Measurements from ENCODE around the gene LRSAM1.

LRSAM1 gene

GRCh38 chr9:127474592-127474991 lies 23.3 kb downstream of the LRSAM1 start:
- no peak for TF ChIP-seq CTCF (IDR thresholded peaks at IDR 0.05)
- H3K4me3 ChIP-seq (ENCODE audit: low read depth in 1 of 2, low read length in 1 of 2) = no peak overlapping the region
- H3K9me3 ChIP-seq = no peaks in the 10 kb centered on the region
- no peaks in the 10 kb centered on the region for H3K27me3 ChIP-seq
- H3K27ac ChIP-seq = no peak overlapping the region
- H3K4me1 ChIP-seq (ENCODE audit: control insufficient read depth in 1 of 2, insufficient read depth in 1 of 2, low read depth in 1 of 2, low read length in 1 of 2) = peaks cover 6% of the 10 kb centered on the region in 2 experiments
- peaks cover 86% of the 10 kb centered on the region for H3K36me3 ChIP-seq

DNA sequence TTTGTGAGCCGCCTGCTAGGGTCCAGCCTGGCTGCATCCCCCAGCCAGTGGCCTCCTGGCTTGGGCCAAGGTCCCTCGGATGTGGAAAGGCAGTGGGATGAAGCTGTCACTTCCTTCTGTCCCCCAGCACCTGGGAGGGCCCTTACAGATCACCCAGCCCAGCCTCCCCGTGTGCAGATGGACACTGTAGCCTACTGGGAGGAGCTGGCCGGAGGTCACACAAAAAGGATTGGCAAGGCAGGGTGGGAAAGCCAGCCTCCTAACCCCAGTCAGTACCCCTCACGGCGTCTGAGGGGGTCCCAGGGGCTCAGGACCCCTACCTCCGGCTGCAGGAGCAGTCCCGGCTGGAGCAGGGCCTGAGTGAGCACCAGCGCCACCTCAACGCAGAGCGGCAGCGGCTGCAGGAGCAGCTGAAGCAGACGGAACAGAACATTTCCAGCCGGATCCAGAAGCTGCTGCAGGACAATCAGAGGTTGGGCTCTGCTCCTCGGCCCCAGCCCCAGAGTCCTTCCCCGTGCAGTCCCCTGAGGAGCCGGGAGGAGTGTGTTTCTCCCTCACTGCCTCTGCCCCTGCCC lies 28.3 kb downstream of the LRSAM1 start:
- Histone ChIP-seq H3K27me3 (no peaks in the 10 kb centered on the region), H3K4me3 (ENCODE audit: low read depth in 1 of 2, low read length in 1 of 2) (no peak overlapping the region), H3K4me1 (ENCODE audit: control insufficient read depth in 1 of 2, insufficient read depth in 1 of 2, low read depth in 1 of 2, low read length in 1 of 2) (peaks cover 6% of the 10 kb centered on the region in 2 experiments), H3K36me3 (peaks cover 92% of the 10 kb centered on the region), H3K27ac (no peak overlapping the region), H3K9me3 (peaks cover 5% of the 10 kb centered on the region)
- TF ChIP-seq CTCF (IDR thresholded peaks at IDR 0.05) = no peak

DNA sequence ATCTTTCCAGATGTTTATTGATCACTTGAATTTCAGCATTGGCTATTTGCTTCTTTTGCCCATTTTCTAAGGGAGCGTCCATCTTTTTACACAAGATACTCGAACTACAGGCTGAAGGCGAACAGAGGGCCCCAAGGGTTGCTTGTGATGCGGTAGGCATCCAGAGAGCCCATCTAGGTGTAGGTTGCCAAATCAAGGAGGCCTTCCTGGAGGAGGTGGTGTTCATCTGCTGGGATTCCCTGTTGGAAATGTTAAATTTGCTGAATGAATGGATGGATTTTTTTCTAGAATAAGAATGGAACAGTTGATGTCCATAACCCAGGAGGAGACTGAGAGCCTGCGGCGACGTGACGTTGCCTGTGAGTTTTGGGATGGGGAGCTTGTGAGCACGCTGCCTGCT lies 31.4 kb downstream of the LRSAM1 start:
- H3K36me3 ChIP-seq = peaks cover 96% of the 10 kb centered on the region
- no peak overlapping the region for H3K27ac ChIP-seq
- no peaks in the 10 kb centered on the region for H3K4me1 ChIP-seq (ENCODE audit: control insufficient read depth in 1 of 2, insufficient read depth in 1 of 2, low read depth in 1 of 2, low read length in 1 of 2)
- H3K4me3 ChIP-seq (ENCODE audit: low read depth in 1 of 2, low read length in 1 of 2) = no peak overlapping the region
- no peak for TF ChIP-seq CTCF (IDR thresholded peaks at IDR 0.05)
- peaks cover 5% of the 10 kb centered on the region for H3K9me3 ChIP-seq
- H3K27me3 ChIP-seq = no peaks in the 10 kb centered on the region

GRCh38 chr9:127485995-127486394 lies 34.7 kb downstream of the LRSAM1 start:
- no peak for TF ChIP-seq CTCF (IDR thresholded peaks at IDR 0.05)
- no peaks in the 10 kb centered on the region for H3K4me1 ChIP-seq (ENCODE audit: control insufficient read depth in 1 of 2, insufficient read depth in 1 of 2, low read depth in 1 of 2, low read length in 1 of 2)
- no peak overlapping the region for H3K4me3 ChIP-seq (ENCODE audit: low read depth in 1 of 2, low read length in 1 of 2)
- H3K9me3 ChIP-seq = no peaks in the 10 kb centered on the region
- no peaks in the 10 kb centered on the region for H3K27me3 ChIP-seq
- H3K27ac ChIP-seq = no peak overlapping the region
- H3K36me3 ChIP-seq = peaks cover 96% of the 10 kb centered on the region

DNA sequence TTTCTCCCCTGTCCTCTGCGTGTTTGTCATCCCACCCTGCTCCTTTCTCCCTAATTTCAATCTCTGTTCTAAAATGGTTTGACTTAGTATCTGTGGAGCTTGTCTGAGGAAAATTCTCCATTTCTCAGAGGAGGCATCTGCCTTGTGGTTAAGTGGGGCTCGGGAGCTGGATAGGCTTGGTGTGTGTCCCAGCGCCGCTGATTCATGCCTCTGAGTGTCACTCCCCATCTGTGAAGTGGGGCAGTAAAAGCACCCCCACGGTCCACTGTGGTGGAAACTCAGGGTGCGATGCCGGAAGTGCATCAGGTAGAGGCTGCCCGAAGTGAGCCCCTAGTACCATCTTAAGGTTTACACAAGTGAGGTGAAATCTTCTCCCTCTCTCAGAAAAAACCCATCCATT lies 37.6 kb downstream of the LRSAM1 start:
- Histone ChIP-seq H3K4me3 (ENCODE audit: low read depth in 1 of 2, low read length in 1 of 2) (no peak overlapping the region), H3K9me3 (no peaks in the 10 kb centered on the region), H3K27ac (no peak overlapping the region), H3K36me3 (peaks cover 98% of the 10 kb centered on the region), H3K27me3 (no peaks in the 10 kb centered on the region), H3K4me1 (ENCODE audit: control insufficient read depth in 1 of 2, insufficient read depth in 1 of 2, low read depth in 1 of 2, low read length in 1 of 2) (no peaks in the 10 kb centered on the region)
- no peak for TF ChIP-seq CTCF (IDR thresholded peaks at IDR 0.05)

Data from neutrophil (primary cell).